HG03135 (cell line): Measurements from ENCODE around the gene GRHL1.

ENCODE experiments used
- ATAC-seq: cut with Tn5 transposase; IDR thresholded peaks from one replicate; pipeline ENCODE4 v1.9.1; 2021; ENCODE audit warnings: mild to moderate bottlenecking, moderate library complexity; ENCODE audit not compliant: unreplicated experiment

Gene GRHL1

DNA sequence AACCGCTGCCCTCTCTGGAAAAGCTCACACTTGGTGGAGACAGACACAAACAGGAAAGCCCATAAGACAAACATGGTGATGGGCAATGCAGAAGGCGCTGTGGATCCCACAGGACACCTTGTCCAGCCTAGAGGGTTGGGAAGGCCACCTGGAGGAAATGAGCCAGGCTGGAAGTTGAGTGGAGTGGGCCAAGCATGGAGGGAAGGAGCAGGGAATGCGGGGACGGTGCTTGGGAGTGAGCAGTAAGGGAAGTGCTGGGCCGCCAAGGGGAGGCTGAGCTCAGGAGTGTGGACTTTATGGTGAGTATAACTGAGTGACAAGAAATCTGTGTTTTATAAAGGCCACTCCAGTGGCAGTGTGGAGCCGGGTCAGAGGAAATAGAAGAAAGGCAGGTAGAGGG lies 2.8 kb upstream of the GRHL1 start:
- no peak for ATAC-seq

DNA sequence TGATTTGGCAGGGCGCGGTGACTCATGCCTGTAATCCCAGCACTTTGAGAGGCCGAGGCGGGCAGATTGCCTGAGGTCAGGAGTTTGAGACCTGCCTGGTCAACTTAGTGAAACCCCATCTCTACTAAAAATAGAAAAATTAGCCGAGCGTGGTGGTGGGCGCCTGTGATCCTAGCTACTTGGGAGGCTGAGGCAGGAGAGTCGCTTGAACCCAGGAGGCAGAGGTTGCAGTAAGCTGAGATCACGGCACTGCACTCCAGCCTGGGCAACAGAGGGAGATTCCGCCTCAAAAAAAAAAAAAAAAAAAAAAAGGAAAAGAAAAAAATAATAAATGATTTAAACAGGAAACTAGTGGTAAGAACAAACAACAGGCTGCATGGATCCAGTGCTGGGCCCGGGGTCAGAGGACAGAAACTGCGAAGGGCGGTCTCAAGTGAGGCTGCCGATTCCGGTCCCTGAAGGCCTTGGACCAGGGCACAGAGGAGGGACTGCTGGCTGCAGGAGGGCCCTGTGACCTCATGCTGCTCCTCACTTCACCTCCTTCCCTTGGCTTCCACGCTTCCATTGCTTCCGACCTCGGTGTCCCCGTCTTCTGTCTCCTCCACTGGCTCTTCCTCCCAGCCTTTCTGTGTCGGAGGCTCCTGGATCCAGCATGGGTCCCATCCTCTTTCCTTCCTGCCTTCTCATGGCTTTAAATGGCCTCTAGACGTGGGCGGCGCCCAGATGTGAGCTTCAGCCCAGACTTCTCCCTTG lies 2.1 kb upstream of the GRHL1 start:
- ATAC-seq = no peak

DNA sequence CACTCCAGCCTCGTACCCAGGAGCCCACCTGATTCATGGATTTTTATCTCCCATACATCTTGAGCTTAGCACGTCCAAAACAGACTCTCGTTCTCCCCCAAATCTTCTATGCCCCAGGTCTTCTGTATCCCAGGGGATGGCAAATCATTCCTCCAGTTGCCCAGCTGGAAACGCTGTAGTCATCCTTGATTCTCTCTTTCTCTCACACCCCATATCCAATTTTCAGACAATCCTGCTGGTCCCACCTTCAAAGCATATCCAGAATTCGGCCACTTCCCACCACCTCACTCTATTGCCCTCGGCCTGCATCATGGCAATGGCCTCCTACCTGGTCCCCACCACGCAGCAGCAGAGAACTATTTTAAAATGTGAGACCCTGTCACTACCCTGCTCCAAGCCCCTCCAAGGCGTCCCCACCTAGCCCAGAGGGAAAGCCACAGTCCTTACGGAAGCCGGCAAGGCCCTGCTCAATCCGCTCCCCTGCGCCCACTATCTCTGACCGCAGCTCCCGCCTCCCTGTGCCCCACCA lies 1.4 kb upstream of the GRHL1 start:
- no peak for ATAC-seq

DNA sequence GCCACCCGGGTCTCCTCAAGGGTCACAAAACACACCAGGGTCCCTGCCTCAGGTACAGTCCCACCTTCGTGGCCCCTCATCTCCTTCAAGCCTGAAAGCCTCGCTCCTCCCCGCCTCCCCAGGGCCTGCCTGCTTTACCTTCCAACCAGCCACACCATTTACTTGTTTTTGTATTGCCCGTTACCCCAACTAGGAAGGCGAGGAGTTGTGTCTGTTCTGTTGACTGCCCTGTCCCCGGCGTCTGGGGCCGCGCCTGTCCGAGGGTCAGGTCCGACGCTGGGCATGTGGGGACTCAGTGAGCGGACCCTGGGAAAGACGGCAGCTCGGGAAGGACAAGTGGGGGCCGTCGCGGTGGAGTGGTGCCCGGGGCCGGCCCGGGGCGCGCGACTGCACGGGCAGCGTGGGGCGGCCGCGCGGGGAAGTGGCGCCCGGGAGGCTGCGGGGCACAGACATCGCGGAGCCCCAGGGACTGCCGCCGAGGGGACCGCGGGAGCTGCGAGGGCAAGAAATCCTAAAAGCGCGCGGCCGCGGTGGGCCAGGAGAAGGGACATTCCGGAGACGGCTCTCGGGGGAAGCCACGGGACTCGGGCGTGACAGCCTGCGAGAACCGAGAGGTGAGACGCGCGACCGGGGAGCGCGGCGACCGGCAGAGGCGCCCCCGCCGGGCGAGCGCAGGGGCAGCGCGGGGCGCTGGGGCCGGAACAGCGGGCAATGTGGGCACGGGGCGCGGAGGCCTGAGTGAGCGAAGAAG lies 797 bp upstream of the GRHL1 start:
- peak; percentile 39 for ATAC-seq

DNA sequence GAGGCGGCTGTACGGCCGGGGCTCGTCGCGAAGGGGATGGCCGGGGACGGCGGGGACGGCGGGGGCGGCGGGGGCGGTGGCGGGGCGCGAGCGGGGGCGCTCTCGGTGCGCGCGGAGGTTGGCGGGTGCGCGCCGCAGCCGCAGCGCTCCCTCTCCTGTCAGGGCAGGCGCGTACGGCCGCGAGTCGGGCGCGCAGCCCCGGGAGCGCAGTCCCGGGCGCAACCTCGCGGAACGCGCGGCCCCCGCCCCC lies 296 bp upstream of the GRHL1 start:
- no peak for ATAC-seq

DNA sequence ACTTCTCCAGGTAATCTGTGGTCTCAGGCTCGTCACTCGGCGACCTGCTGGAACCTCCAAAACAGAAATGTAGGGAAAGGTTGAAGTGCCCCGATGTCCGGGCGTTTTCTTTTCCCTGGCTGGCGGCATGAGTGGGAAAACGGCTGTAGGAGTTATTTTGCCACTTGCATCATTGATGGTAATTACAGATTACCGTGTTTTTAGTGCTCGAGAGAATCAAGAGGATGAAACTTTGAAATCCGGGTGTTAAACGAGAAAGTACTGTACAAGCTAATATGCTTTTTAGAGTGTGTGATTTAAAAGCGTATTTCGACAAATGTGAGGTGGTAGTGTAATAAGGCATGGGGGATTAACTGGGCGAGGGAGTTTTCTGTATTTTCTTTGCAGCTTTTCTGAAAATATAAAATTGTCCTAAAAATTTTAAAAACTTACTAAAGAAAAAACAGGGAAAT lies 819 bp downstream of the GRHL1 start:
- no peak for ATAC-seq

DNA sequence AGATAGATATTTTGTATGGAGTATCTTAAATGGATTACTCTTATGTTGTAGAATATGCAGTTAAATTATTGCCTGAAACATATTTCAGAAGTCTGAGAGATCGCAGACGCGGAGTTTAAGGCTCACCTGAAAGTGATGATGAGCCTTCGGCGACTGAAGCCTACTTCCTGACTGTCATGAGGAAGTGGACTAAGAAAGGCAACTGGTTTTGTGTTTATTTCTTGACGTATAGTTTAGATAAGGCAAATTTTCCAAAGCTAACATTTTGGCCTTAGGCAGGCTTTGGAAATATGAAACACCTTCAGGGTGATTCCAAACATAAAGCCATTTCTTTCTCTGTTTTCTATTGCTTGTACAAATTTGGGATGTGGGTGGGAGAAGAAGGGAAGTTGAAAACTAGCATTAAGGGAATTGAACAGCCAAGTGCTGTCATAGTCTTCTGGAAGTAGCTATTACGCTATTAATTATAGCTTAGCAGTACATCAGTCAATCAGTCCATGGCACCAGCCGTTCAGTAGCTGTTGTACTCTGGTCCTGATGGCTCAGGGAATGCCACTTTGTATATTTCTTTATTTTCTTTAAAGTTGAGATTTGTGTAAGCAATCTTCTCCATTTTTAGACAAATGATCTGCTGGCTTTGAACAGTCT lies 1.5 kb downstream of the GRHL1 start:
- no peak for ATAC-seq

DNA sequence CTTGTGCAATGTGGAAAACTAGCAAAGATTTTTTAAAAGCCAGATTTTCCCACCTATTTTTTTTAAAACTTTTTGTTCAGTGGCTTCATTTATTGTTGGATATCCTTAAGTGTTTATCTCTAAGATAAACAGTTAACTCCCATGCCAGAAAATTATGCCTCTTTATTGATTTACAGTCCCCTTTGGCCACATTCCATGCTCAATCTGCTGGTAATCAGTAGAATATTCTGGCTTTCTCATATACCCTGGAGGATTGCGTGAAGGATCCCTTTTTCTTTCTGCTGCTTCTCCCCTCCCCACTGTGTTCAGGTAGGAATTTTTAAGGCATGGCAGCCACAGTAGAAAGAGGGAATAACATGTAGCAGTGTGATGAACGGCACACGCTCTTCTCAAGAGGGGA lies 2.6 kb downstream of the GRHL1 start:
- no peak for ATAC-seq

DNA sequence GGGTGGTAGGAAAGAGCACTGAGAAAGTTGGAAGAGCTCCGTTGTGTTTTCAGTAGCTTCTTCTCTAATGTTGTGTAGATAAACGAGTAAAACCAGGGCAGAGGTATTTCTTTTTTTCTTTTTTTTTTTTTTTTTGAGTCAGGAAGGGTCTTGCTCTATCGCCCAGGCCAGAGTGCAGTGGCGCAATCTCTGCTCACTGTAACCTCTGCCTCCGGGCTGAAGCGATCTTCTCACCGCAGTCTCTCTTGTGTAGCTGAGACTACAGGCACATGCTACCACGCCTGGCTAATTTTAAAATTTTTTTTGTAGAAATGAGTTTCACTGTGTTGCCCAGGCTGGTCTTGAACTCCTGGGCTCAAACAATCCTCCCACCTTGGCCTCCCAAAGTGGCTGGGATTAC lies 6.6 kb downstream of the GRHL1 start:
- ATAC-seq = no peak

DNA sequence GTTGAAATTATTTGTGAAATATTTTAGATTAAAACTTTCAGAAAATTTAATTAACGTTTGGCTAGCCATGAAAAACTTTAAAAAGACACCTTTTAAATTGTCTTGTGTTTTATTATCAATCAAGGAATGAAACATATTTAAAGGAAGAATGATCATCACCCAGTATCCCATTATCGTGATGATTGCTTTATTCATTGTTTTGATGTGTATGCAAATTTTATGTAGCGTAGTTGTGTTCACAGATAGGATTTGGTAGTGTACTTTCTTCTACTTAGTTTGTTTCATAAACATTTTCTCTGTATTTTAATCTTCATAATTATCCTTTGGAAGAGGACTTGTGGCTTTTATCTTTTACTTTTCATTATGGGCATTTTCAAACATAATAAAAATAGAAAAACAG lies 7.8 kb downstream of the GRHL1 start:
- no peak for ATAC-seq

DNA sequence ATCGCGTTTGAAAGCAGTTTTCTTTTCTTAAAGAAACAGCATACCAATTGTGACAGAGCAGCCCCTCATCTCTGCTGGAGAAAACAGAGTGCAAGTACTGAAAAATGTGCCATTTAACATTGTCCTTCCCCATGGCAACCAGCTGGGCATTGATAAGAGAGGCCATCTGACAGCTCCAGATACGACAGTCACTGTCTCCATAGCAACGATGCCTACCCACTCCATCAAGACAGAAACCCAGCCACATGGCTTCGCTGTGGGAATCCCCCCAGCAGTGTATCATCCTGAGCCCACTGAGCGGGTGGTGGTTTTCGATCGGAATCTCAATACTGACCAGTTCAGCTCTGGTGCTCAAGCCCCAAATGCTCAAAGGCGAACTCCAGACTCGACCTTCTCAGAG lies 9.5 kb downstream of the GRHL1 start:
- ATAC-seq = no peak

DNA sequence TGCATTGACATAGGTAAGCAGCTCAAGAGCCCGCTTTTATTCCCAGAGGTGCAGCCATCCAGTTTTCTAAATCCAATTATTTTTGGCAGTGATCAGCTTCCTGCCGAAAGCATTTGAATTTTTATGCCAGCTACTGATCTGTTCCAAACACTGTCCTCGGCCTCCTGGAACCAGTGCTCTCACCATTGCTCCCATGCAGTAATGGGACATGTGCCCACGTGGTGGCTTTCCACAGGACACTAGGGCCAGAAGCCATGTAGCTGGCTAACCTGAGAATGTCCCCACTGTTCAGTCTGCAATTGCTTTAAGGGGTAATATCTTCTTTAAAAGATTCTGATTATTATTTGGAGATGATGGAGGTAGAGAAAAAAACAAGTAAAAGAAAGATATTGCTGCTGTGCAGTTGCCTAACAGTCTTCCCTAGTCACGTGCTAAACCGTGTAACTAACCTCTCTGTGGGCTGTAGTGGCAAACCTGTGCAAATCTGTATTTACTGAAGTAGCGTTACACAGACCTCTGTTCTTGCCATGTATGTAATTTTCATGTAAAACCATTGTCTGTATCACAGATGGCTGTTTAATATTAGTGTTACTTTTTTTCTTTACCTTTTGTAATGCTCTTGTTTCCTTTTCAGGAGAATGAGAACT lies 13.0 kb downstream of the GRHL1 start:
- ATAC-seq = no peak

DNA sequence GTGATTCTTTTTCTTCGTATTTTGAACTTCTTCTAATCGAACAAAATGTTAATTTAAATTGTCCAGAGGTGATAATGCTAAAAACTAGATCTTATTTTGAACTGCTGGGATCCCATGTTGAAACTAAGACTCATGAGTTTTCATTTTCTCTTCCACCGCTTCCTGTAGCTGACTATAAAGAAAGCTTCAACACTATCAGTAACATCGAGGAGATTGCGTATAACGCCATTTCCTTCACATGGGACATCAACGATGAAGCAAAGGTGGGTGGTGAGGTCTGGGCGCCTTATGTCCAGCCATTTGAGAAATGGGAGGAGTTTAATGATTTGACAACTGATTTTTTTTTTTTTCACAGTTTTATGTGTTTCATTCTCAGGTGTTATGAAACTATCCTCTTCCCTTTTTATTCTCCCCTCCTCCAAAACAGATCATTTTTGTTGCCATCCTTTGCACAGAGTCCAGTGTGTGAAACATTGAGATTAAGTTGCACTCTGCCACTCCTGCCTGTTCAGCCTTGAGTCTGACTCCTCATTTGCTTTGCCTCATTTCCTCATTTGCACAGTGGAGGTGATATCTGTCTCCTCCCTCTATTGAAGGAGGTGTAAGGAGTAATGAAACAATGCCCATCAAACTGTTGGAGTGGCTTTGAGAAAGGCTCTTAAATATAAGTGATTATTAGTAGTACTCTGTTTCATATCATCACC lies 13.8 kb downstream of the GRHL1 start:
- no peak for ATAC-seq

DNA sequence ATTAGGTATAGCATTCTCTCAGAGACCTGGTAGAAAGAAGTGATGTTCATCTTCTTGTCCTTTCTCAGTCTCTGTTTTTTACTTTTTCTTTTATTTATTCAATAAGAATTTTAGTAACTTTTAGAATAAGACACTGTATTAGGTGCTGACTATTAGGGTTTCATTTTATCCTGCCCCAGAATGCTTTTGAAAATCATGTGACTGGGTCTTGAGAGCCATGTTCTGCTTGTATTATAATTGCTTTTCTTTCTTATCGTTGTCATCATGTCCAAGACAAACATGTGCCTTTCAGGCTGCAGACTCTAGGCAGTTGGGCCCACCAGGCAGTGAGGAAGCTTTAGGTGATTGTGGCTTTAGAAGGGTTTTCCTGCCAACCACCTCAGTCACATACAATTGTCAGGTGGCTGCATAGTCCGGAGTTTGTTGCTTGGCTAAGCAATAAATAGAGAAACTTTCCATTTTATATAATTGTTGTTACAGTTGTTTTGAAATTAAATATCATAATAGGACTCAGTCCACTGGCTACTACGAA lies 15.1 kb downstream of the GRHL1 start:
- ATAC-seq = no peak

DNA sequence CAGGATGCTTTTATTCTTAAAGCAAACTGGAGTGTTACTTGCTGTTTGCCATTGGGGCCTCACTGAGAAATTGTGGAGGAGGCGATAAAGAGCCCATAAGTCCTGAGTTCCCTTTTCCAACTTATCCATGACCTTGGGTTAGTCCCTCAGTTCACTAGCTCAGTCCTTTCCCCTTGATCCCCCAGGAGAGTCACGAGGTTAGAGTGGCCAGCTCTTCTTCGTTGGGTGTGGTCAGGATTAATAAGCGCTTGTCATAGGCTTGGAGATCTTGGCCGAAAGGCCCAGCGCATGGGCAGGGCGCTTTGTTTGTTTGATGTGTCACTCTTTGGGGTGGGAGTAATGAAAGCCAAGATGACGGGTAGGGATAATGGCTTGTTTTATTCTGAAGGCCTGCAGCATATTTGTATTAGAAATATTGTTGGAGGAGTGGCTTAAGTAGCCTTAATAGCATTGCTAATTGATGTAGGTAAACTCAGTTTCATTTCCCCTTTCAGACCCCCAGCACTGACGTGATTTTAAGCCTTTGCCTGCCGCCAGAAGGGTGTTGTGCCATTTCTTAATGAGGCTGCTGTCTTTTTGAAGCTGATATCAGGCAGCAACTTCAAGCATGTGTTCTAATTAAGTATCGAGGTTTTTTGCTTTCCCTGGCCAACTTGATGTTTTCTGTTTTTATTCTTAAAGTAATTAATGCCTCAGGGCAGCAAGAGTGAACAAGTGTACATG lies 15.7 kb downstream of the GRHL1 start:
- no peak for ATAC-seq

DNA sequence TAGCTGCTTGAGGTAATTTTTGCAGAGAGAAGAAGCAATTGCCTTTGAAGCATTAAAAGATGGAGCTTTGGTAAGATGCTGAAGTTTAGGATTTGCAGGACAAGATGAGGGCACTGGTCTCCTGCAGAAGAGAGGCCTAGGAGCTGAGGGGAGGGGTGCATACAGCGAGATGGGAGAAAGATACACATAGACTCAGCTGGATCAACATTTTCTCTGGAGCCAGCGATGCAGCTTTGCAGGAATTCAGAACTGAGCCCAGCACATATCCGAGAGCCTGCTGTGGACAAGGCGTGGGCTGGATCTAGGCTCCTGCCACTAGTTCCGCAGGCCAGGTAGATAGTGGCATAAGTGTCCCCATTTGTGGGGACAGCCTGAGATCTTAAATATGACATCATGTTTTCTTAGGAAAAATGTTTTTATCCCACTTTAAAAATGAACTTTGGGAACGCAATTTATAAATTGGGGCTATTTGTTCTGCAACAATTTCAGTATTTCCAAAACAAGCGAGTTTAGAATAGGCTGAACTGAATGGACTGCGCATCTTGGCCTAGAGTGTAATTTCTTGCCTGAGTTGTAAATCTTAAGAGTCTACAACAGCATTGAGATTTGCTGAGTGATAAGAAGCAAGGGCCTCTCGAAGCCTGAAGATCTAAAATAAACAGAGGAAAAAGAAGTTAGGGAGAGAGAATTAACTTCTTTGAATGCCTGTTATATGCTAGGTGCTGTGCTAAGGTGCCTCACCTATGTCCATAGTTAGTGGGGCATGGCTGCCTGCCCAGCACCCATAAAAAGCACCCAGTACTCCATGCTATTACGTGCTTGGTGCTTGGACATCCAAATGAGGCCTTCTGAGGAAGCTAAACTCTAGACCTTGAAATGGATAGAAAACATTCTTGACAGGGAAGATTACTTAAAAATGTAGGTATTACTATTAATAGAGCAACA lies 17.3 kb downstream of the GRHL1 start:
- ATAC-seq = no peak

DNA sequence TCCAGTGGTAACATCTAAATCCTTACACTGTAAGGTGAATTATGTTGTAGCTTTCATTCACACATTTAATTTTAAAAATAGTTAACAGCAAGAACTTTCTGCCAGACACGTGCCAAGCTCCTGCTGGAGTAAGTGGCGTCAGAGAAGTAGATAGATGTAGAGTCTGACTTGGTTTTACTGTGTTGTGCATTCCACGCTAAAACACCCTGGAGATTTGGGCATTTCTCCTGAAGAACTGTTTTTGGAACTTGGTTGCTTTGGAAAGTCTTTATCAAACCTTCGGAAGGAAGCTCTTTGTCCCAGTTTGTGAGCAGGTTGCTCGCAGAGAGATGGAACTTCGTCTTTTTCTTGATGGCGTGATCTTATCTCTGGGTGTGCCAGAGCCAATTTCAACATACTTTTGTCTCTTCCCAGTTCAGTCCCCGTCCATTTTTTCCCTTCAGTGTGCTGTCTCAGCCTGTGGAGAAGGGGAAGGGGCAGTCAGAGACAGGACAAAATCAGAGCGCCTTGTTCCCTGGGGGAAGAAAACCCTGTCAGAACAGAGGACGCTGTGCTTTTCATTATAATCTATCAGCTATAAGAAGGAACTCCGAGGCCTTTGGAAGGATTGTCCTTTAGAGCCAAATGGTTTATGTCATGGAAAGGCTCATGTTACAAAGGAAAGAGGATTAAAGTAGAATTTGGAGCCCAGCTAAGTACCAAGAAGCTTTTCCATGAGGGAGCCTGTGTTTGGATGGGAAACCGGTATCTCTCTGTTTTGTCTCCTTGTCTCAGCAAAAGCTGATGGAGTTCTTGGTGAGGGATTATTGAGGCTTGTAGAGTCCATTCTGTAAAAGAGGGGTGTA lies 18.9 kb downstream of the GRHL1 start:
- no peak for ATAC-seq
